K562 (cell line): Measurements from ENCODE around the gene CNTF. TPM values are rescaled to one million over a fixed set of nuclear protein-coding genes. Genes with fewer than 3 reads are reported as not detected.

Experiments used
- ASH1L ChIP-seq: fragments of 450-650 bp; IDR thresholded peaks from 2 replicates; pipeline ENCODE4 v1.6.1; 2018; ENCODE audit warnings: borderline replicate concordance, mild to moderate bottlenecking, low read depth; ENCODE audit not compliant: partially characterized antibody
- BHLHE40 ChIP-seq: IDR thresholded peaks from 2 replicates; pipeline ENCODE4 v1.6.1; 2011; ENCODE audit warnings: low read length, improper control_type of control experiment
- BRD9 ChIP-seq: fragments of 450-650 bp; IDR thresholded peaks from 2 replicates; pipeline ENCODE4 v1.6.1; 2018; ENCODE audit warnings: low read depth; ENCODE audit not compliant: partially characterized antibody
- CBX2 ChIP-seq: fragments of 200-600 bp; sonication (generic); IDR thresholded peaks from one replicate; pipeline ENCODE4 v1.6.1; 2012; ENCODE audit warnings: mild to moderate bottlenecking, low read length, inconsistent platforms; ENCODE audit not compliant: insufficient read depth, poor library complexity, severe bottlenecking
- KAT7 ChIP-seq: sonication (generic); formaldehyde crosslinking; IDR thresholded peaks from 2 replicates; pipeline ENCODE4 v1.8.0; 2022; ENCODE audit warnings: missing genetic modification reagents, mild to moderate bottlenecking, borderline replicate concordance
- NFRKB ChIP-seq: fragments of 450-650 bp; IDR thresholded peaks from 2 replicates; pipeline ENCODE4 v1.6.1; 2016; ENCODE audit warnings: low read depth
- POLR2B ChIP-seq: fragments of 450-650 bp; IDR thresholded peaks from 2 replicates; pipeline ENCODE4 v1.6.1; 2018; ENCODE audit warnings: low read depth; ENCODE audit not compliant: partially characterized antibody
- SMAD4 ChIP-seq: fragments of 250-450 bp; sonication (Bioruptor Pico); conservative IDR thresholded peaks from 2 replicates; pipeline ENCODE4 v1.8.0; 2021; ENCODE audit warnings: inconsistent platforms, mild to moderate bottlenecking, moderate library complexity
- TBP ChIP-seq: optimal IDR thresholded peaks from 2 replicates; pipeline ENCODE3; 2011; ENCODE audit warnings: low read depth, low read length, improper control_type of control experiment
- TCF7 ChIP-seq: sonication (generic); IDR thresholded peaks from 2 replicates; pipeline ENCODE4 v1.6.1; 2016; ENCODE audit warnings: antibody characterized with exemption, borderline replicate concordance
- ZNF212 ChIP-seq: fragments of 450-650 bp; formaldehyde crosslinking; IDR thresholded peaks from 2 replicates; pipeline ENCODE4 v1.4.0; 2020; ENCODE audit warnings: mild to moderate bottlenecking
- polyA plus RNA-seq, 8 experiments: library from polyadenylated mRNA; depleted of rRNA in 4 of 8; stranded (reverse) in 5 of 8; unstranded in 3 of 8; fragments of >200 nt; fragmentation: Nextera tagmentation in 2 of 8; fragmentation: Illumina TruSeq in 1 of 8; extraction: Ambion mirVana in 2 of 8; extraction: Trizol in 1 of 8; gene quantifications; 2 replicates each; pipeline versions ENCODE4 v1.2.1 to v1.2.3, GENCODE V29; 2011 to 2014; ENCODE audit warnings: inconsistent platforms in 1 of 8, missing spikeins in 1 of 8
- total RNA-seq, 7 experiments: library from RNA; depleted of rRNA in 6 of 7; stranded (reverse); fragments of >200 nt in 6 of 7; fragmentation: Illumina TruSeq in 2 of 7; extraction: Trizol in 2 of 7; gene quantifications; 2 replicates each; pipeline versions ENCODE4 v1.2.1 to v1.2.3, GENCODE V29; 2011 to 2021; ENCODE audit warnings: low replicate concordance in 1 of 7
- TF ChIP-seq, protein P1 (sequence below): fragments of 450-650 bp; IDR thresholded peaks from 2 replicates; pipeline ENCODE4 v1.6.1; 2017; ENCODE audit warnings: antibody characterized with exemption, mild to moderate bottlenecking
- TF ChIP-seq, protein P2 (sequence below): sonication (generic); formaldehyde crosslinking; IDR thresholded peaks from 2 replicates; pipeline ENCODE4 v1.8.1; 2023; ENCODE audit warnings: mild to moderate bottlenecking, missing genetic modification reagents, moderate library complexity
- TF ChIP-seq, protein P3 (sequence below): fragments of 250-450 bp; sonication (Bioruptor Pico); IDR thresholded peaks from 2 replicates; pipeline ENCODE4 v1.5.0; 2020; ENCODE audit warnings: mild to moderate bottlenecking, borderline replicate concordance
- TF ChIP-seq, protein P4 (sequence below): sonication (generic); formaldehyde crosslinking; IDR thresholded peaks from 2 replicates; pipeline ENCODE4 v1.8.0; 2023; ENCODE audit warnings: mild to moderate bottlenecking, missing genetic modification reagents

CNTF gene
- total and polyA plus RNA-seq, 9 of the 15 experiments (the other 6 are each of a cell fraction or from before 2014, with no cell fraction given) = 0.17 to 5.0 (median 2.3) TPM

DNA sequence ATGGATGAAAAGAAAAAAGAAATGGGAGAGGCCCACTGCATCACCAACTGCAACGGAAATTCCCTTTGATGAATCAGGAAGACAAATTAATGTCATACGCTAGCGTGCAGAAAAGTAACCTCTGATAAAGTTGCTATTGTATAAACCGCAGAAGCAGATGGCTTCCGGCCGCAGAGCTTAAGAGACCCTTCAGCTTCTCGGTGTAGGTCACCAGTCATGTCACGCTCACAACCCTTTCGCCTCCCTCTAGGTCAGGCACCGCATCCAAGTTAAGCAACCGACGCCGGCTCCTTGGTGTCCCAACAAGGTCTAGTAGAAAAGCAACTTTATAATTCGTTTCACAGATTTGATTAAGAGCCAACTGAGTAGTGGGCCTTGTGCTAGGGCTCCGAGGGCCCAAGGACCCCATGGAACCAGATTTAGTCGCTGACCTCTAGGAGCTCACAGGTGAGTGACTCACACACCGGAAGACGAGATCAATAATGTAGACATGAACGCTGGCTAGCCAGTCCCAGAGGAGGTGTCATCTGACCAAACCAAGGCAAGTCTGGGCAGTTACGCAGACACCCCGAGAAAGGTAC is 44.8 kb upstream of the CNTF start (continued):
- TF ChIP-seq, protein P1, sequence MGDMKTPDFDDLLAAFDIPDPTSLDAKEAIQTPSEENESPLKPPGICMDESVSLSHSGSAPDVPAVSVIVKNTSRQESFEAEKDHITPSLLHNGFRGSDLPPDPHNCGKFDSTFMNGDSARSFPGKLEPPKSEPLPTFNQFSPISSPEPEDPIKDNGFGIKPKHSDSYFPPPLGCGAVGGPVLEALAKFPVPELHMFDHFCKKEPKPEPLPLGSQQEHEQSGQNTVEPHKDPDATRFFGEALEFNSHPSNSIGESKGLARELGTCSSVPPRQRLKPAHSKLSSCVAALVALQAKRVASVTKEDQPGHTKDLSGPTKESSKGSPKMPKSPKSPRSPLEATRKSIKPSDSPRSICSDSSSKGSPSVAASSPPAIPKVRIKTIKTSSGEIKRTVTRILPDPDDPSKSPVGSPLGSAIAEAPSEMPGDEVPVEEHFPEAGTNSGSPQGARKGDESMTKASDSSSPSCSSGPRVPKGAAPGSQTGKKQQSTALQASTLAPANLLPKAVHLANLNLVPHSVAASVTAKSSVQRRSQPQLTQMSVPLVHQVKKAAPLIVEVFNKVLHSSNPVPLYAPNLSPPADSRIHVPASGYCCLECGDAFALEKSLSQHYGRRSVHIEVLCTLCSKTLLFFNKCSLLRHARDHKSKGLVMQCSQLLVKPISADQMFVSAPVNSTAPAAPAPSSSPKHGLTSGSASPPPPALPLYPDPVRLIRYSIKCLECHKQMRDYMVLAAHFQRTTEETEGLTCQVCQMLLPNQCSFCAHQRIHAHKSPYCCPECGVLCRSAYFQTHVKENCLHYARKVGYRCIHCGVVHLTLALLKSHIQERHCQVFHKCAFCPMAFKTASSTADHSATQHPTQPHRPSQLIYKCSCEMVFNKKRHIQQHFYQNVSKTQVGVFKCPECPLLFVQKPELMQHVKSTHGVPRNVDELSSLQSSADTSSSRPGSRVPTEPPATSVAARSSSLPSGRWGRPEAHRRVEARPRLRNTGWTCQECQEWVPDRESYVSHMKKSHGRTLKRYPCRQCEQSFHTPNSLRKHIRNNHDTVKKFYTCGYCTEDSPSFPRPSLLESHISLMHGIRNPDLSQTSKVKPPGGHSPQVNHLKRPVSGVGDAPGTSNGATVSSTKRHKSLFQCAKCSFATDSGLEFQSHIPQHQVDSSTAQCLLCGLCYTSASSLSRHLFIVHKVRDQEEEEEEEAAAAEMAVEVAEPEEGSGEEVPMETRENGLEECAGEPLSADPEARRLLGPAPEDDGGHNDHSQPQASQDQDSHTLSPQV = 0 out of 2 replicates have a peak, but pooled peaks have one; percentile 10
- TF ChIP-seq KAT7 = peak; percentile 1; the same call in 1 of the 2 replicates
- TF ChIP-seq BRD9 = peak; percentile 16
- peak; percentile 67 for TF ChIP-seq NFRKB
- peak; percentile 75 for TF ChIP-seq SMAD4
- no peak for TF ChIP-seq TCF7
- TF ChIP-seq, protein P2, sequence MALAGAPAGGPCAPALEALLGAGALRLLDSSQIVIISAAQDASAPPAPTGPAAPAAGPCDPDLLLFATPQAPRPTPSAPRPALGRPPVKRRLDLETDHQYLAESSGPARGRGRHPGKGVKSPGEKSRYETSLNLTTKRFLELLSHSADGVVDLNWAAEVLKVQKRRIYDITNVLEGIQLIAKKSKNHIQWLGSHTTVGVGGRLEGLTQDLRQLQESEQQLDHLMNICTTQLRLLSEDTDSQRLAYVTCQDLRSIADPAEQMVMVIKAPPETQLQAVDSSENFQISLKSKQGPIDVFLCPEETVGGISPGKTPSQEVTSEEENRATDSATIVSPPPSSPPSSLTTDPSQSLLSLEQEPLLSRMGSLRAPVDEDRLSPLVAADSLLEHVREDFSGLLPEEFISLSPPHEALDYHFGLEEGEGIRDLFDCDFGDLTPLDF = no peak
- TF ChIP-seq ASH1L = no peak
- TF ChIP-seq ZNF212 (CRISPR knock-in tag) = no peak
- TF ChIP-seq, protein P3, sequence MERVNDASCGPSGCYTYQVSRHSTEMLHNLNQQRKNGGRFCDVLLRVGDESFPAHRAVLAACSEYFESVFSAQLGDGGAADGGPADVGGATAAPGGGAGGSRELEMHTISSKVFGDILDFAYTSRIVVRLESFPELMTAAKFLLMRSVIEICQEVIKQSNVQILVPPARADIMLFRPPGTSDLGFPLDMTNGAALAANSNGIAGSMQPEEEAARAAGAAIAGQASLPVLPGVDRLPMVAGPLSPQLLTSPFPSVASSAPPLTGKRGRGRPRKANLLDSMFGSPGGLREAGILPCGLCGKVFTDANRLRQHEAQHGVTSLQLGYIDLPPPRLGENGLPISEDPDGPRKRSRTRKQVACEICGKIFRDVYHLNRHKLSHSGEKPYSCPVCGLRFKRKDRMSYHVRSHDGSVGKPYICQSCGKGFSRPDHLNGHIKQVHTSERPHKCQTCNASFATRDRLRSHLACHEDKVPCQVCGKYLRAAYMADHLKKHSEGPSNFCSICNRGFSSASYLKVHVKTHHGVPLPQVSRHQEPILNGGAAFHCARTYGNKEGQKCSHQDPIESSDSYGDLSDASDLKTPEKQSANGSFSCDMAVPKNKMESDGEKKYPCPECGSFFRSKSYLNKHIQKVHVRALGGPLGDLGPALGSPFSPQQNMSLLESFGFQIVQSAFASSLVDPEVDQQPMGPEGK (CRISPR knock-in tag) = no peak
- peak; percentile 46 for TF ChIP-seq POLR2B
- TF ChIP-seq, protein P4, sequence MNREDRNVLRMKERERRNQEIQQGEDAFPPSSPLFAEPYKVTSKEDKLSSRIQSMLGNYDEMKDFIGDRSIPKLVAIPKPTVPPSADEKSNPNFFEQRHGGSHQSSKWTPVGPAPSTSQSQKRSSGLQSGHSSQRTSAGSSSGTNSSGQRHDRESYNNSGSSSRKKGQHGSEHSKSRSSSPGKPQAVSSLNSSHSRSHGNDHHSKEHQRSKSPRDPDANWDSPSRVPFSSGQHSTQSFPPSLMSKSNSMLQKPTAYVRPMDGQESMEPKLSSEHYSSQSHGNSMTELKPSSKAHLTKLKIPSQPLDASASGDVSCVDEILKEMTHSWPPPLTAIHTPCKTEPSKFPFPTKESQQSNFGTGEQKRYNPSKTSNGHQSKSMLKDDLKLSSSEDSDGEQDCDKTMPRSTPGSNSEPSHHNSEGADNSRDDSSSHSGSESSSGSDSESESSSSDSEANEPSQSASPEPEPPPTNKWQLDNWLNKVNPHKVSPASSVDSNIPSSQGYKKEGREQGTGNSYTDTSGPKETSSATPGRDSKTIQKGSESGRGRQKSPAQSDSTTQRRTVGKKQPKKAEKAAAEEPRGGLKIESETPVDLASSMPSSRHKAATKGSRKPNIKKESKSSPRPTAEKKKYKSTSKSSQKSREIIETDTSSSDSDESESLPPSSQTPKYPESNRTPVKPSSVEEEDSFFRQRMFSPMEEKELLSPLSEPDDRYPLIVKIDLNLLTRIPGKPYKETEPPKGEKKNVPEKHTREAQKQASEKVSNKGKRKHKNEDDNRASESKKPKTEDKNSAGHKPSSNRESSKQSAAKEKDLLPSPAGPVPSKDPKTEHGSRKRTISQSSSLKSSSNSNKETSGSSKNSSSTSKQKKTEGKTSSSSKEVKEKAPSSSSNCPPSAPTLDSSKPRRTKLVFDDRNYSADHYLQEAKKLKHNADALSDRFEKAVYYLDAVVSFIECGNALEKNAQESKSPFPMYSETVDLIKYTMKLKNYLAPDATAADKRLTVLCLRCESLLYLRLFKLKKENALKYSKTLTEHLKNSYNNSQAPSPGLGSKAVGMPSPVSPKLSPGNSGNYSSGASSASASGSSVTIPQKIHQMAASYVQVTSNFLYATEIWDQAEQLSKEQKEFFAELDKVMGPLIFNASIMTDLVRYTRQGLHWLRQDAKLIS (CRISPR knock-in tag) = peak; percentile 60; the same call in 1 of the 2 replicates
- TF ChIP-seq TBP = peak; percentile 51
- TF ChIP-seq BHLHE40 = no peak
- TF ChIP-seq CBX2 = no peak
